ENCODE data around the gene LAGE3.

The LAGE3 gene

GRCh38 chrX:154431341-154431740 lies 47.7 kb downstream of the LAGE3 start:
- DNase-seq: no peak

DNA sequence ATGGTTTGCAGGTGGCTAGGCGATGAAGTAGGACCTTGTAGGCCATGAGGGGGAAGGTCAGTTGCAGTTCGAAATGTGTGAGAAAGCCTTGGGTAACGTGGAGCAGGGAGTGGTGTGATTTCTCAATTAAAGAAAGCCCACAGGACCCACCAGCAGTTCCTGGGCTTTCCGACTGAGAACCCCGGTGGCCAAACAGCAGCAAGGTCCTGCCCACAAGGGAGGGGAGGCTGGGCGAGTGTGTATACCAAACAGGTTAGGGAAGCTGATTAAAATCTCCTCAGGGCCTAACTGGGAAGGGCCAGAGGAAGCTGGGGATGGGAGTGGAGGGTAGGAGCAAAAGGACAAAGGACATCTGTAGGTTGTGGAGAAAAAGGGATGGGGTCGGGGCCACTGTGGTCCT lies 48.2 kb downstream of the LAGE3 start:
- DNase-seq: no peak

- DNase-seq: no peak
Measured at GRCh38 chrX:154430479-154430878, 48.6 kb downstream of the LAGE3 start.

DNA sequence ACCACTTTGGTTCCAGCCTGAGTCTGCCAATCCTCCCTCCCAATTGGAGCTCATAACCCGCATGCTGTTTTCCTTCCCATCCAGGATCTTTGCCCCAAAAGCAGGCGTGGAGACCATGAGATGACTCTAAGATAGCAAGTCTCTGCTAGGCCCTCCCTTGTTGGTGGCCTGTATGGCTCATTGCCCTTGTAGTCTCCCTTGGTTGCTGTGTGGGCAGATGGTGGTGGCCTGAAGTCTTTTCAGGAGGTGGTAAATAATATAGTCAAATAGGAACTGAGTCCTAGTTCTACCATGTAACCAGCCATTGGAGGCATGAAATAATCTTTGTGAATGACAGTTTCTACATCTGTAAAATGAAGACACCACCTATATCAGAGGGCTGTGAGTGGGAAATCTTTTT lies 49.4 kb downstream of the LAGE3 start:
- no peak for DNase-seq

DNA sequence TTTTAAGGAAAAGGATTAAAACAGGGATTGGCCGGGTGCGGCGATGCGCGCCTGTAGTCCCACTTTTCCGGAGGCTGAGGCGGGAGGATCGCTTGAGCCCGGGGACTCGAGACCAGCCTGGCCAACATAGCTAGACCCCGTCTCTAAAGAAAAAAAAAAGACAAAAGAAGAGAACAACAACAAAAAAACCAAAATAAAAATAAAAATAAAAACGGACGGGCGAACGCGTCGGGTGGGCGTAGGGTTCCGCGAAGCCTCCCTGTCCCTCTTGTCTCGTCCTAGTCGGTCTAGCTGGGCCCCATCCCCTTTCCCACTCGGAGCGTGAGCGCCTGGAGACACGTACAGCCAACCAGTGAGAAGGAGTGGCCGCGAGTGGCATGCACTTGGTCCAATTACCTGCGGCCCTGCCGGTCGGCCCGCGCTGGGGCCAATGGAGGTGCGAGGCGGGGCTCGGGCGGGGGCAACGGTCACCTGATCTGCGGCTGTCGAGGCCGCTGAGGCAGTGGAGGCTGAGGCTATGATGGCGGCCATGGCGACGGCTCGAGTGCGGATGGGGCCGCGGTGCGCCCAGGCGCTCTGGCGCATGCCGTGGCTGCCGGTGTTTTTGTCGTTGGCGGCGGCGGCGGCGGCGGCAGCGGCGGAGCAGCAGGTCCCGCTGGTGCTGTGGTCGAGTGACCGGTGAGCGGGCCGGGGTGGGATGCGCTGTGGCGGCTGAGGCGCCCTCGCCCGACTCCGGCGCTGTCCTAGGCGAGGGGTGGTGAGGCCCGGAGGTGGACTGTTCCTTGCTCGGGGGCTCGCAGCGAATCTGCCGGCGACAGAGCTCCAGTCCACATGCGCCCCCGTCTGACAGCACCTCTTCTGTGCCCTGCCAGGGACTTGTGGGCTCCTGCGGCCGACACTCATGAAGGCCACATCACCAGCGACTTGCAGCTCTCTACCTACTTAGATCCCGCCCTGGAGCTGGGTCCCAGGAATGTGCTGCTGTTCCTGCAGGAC lies 50.6 kb downstream of the LAGE3 start, which contains the start of gene ATP6AP1:
TSS of gene ATP6AP1 (plus strand) at position 502 of the 996 bp plus-strand sequence. CDS start at position 518, 16 bp downstream.
- peak; percentile 86 for DNase-seq

All from NCI-H1436 treated with DMSO at 0.1 percent for 48 hours (cell line).